Measurements from ENCODE around the gene HDAC4.

The HDAC4 gene

GRCh38 chr2:239160226-239161143 lies 240.3 kb downstream of the HDAC4 start:
- no peaks in the 10 kb centered on the region for H3K27me3 ChIP-seq (ENCODE audit: control insufficient read depth in 1 of 2, insufficient read depth in 2 of 2, low read length in 2 of 2)
- H3K4me3 ChIP-seq (ENCODE audit: low read depth in 1 of 2, low read length in 2 of 2) = no peak overlapping the region
- no peak overlapping the region for H3K27ac ChIP-seq (ENCODE audit: low read depth, low read length)
- no peaks in the 10 kb centered on the region for H3K4me1 ChIP-seq (ENCODE audit: control insufficient read depth in 1 of 2, insufficient read depth in 2 of 2, low read length in 2 of 2)
- no peaks in the 10 kb centered on the region for H3K9me3 ChIP-seq (ENCODE audit: control insufficient read depth in 1 of 2, low read length in 2 of 2)
- H3K9ac ChIP-seq (ENCODE audit: low read depth in 1 of 2, low read length in 2 of 2) = no peak overlapping the region
- peaks cover 18 to 34% of the 10 kb centered on the region in 2 donors for H3K36me3 ChIP-seq (ENCODE audit: control insufficient read depth in 1 of 2, insufficient read depth in 2 of 2, low read length in 2 of 2)

GRCh38 chr2:239159476-239159911 lies 241.3 kb downstream of the HDAC4 start:
- Histone ChIP-seq H3K27ac (ENCODE audit: low read depth, low read length) (no peak overlapping the region), H3K4me1 (ENCODE audit: control insufficient read depth in 1 of 2, insufficient read depth in 2 of 2, low read length in 2 of 2) (no peaks in the 10 kb centered on the region)

GRCh38 chr2:239158641-239159475 lies 242.0 kb downstream of the HDAC4 start:
- Histone ChIP-seq H3K27ac (ENCODE audit: low read depth, low read length) (no peak overlapping the region), H3K36me3 (ENCODE audit: control insufficient read depth in 1 of 2, insufficient read depth in 2 of 2, low read length in 2 of 2) (peaks cover 25 to 50% of the 10 kb centered on the region in 2 donors), H3K4me1 (ENCODE audit: control insufficient read depth in 1 of 2, insufficient read depth in 2 of 2, low read length in 2 of 2) (no peaks in the 10 kb centered on the region), H3K9ac (ENCODE audit: low read depth in 1 of 2, low read length in 2 of 2) (no peak overlapping the region), H3K9me3 (ENCODE audit: control insufficient read depth in 1 of 2, low read length in 2 of 2) (no peaks in the 10 kb centered on the region), H3K4me3 (ENCODE audit: low read depth in 1 of 2, low read length in 2 of 2) (no peak overlapping the region), H3K27me3 (ENCODE audit: control insufficient read depth in 1 of 2, insufficient read depth in 2 of 2, low read length in 2 of 2) (no peaks in the 10 kb centered on the region)

More at GRCh38 chr2:239159476-239159911, 241.3 kb downstream of the HDAC4 start:
- Histone ChIP-seq H3K4me3 (ENCODE audit: low read depth in 1 of 2, low read length in 2 of 2) (no peak overlapping the region), H3K27me3 (ENCODE audit: control insufficient read depth in 1 of 2, insufficient read depth in 2 of 2, low read length in 2 of 2) (no peaks in the 10 kb centered on the region), H3K9me3 (ENCODE audit: control insufficient read depth in 1 of 2, low read length in 2 of 2) (no peaks in the 10 kb centered on the region), H3K36me3 (ENCODE audit: control insufficient read depth in 1 of 2, insufficient read depth in 2 of 2, low read length in 2 of 2) (peaks cover 19 to 44% of the 10 kb centered on the region in 2 donors), H3K9ac (ENCODE audit: low read depth in 1 of 2, low read length in 2 of 2) (no peak overlapping the region)

DNA sequence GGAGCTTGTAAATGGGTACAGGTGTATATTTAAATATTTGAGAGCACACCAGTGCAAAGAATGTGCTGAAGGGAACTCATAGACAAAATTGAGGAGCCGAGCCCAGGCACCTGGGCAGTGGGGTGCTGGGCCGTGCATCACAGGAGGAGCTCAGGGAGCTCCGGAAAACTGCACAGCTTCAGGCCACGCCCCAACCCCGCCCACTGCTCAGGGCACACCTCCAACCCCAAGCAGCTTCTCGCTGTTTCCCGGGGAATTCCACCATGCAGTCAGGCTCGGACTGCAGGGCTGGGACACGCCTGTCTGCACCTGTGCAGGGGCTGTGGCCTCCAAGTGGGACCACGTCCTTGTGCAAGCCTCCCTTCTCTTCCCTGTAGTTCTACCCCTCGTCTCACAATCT lies 243.0 kb downstream of the HDAC4 start:
- H3K27ac ChIP-seq (ENCODE audit: low read depth, low read length) = no peak overlapping the region
- H3K27me3 ChIP-seq (ENCODE audit: control insufficient read depth in 1 of 2, insufficient read depth in 2 of 2, low read length in 2 of 2) = no peaks in the 10 kb centered on the region
- no peaks in the 10 kb centered on the region for H3K4me1 ChIP-seq (ENCODE audit: control insufficient read depth in 1 of 2, insufficient read depth in 2 of 2, low read length in 2 of 2)
- peaks cover 22 to 48% of the 10 kb centered on the region in 2 donors for H3K36me3 ChIP-seq (ENCODE audit: control insufficient read depth in 1 of 2, insufficient read depth in 2 of 2, low read length in 2 of 2)
- no peak overlapping the region for H3K9ac ChIP-seq (ENCODE audit: low read depth in 1 of 2, low read length in 2 of 2)
- no peak overlapping the region for H3K4me3 ChIP-seq (ENCODE audit: low read depth in 1 of 2, low read length in 2 of 2)
- H3K9me3 ChIP-seq (ENCODE audit: control insufficient read depth in 1 of 2, low read length in 2 of 2) = no peaks in the 10 kb centered on the region

DNA sequence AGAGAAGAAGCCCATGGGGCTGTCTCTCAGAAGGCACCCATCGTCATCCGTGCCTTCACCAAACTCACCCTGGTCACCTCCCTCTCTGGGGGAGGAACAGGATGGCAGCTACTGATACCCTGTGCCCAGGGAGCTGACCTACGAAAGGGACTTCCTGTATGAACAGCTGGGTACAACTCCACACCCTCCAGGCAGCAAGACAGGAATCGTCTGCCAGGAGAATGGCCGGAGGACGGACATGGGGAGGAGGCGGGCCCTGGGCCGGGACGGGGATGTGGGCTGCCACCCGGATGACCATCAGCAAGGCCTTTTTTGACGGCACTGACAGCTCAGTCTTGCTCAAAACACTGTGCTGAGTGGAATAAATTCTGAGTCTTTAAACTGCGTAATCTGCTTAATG lies 243.6 kb downstream of the HDAC4 start:
- no peaks in the 10 kb centered on the region for H3K4me1 ChIP-seq (ENCODE audit: control insufficient read depth in 1 of 2, insufficient read depth in 2 of 2, low read length in 2 of 2)
- no peaks in the 10 kb centered on the region for H3K27me3 ChIP-seq (ENCODE audit: control insufficient read depth in 1 of 2, insufficient read depth in 2 of 2, low read length in 2 of 2)
- no peaks in the 10 kb centered on the region for H3K9me3 ChIP-seq (ENCODE audit: control insufficient read depth in 1 of 2, low read length in 2 of 2)
- no peak overlapping the region for H3K9ac ChIP-seq (ENCODE audit: low read depth in 1 of 2, low read length in 2 of 2)
- no peak overlapping the region for H3K27ac ChIP-seq (ENCODE audit: low read depth, low read length)
- peaks cover 27 to 49% of the 10 kb centered on the region in 2 donors for H3K36me3 ChIP-seq (ENCODE audit: control insufficient read depth in 1 of 2, insufficient read depth in 2 of 2, low read length in 2 of 2)
- no peak overlapping the region for H3K4me3 ChIP-seq (ENCODE audit: low read depth in 1 of 2, low read length in 2 of 2)

- Histone ChIP-seq H3K4me3 (ENCODE audit: low read depth in 1 of 2, low read length in 2 of 2) (no peak overlapping the region), H3K9ac (ENCODE audit: low read depth in 1 of 2, low read length in 2 of 2) (no peak overlapping the region), H3K27me3 (ENCODE audit: control insufficient read depth in 1 of 2, insufficient read depth in 2 of 2, low read length in 2 of 2) (no peaks in the 10 kb centered on the region), H3K27ac (ENCODE audit: low read depth, low read length) (no peak overlapping the region), H3K36me3 (ENCODE audit: control insufficient read depth in 1 of 2, insufficient read depth in 2 of 2, low read length in 2 of 2) (peaks cover 31 to 51% of the 10 kb centered on the region in 2 donors), H3K9me3 (ENCODE audit: control insufficient read depth in 1 of 2, low read length in 2 of 2) (no peaks in the 10 kb centered on the region), H3K4me1 (ENCODE audit: control insufficient read depth in 1 of 2, insufficient read depth in 2 of 2, low read length in 2 of 2) (no peaks in the 10 kb centered on the region)
Observed at GRCh38 chr2:239156516-239157265, 244.1 kb downstream of the HDAC4 start.

GRCh38 chr2:239155806-239156480 lies 244.9 kb downstream of the HDAC4 start:
- Histone ChIP-seq H3K9me3 (ENCODE audit: control insufficient read depth in 1 of 2, low read length in 2 of 2) (no peaks in the 10 kb centered on the region), H3K27ac (ENCODE audit: low read depth, low read length) (no peak overlapping the region), H3K4me1 (ENCODE audit: control insufficient read depth in 1 of 2, insufficient read depth in 2 of 2, low read length in 2 of 2) (no peaks in the 10 kb centered on the region), H3K9ac (ENCODE audit: low read depth in 1 of 2, low read length in 2 of 2) (no peak overlapping the region), H3K36me3 (ENCODE audit: control insufficient read depth in 1 of 2, insufficient read depth in 2 of 2, low read length in 2 of 2) (peaks cover 28 to 59% of the 10 kb centered on the region in 2 donors), H3K4me3 (ENCODE audit: low read depth in 1 of 2, low read length in 2 of 2) (no peak overlapping the region), H3K27me3 (ENCODE audit: control insufficient read depth in 1 of 2, insufficient read depth in 2 of 2, low read length in 2 of 2) (no peaks in the 10 kb centered on the region)

DNA sequence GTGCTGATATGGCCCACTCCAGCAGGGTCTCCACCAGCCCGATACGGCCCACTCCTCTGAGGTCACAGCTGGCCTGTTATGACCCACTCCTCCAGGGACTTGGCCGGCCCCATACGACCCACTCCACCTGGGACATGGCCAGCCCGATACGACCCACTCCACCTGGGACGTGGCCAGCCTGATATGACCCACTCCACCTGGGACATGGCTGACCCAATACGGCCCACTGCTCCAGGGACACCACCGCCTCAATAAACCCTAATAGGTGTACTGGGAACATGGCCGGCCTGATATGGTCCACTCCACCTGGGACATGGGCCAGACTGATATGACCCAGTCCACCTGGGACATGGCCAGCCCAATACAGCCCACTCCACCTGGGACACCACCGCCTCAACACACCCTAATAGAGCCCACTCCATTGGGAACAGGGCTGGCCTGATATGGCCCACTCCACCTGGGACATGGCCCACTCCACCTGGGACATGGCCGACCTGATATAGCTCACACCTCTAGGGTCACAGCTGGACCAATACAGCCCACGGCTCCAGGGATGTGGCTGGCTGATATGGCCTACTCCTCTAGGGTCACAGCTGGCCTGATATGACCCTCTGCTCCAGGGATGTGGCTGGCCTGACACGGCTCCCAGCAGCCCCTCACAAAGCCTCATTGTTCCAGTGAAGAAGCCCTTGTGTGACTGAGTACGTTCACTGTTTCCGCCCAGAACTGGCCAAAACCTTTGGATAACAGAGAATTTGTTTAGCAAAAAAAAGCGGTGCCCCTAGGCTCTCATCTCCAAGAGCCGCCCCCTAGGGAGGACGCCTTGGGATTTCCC lies 245.6 kb downstream of the HDAC4 start:
- H3K27ac ChIP-seq (ENCODE audit: low read depth, low read length) = no peak overlapping the region
- H3K36me3 ChIP-seq (ENCODE audit: control insufficient read depth in 1 of 2, insufficient read depth in 2 of 2, low read length in 2 of 2) = peaks cover 28 to 58% of the 10 kb centered on the region in 2 donors
- H3K9me3 ChIP-seq (ENCODE audit: control insufficient read depth in 1 of 2, low read length in 2 of 2) = no peaks in the 10 kb centered on the region
- no peak overlapping the region for H3K4me3 ChIP-seq (ENCODE audit: low read depth in 1 of 2, low read length in 2 of 2)
- H3K27me3 ChIP-seq (ENCODE audit: control insufficient read depth in 1 of 2, insufficient read depth in 2 of 2, low read length in 2 of 2) = no peaks in the 10 kb centered on the region
- no peaks in the 10 kb centered on the region for H3K4me1 ChIP-seq (ENCODE audit: control insufficient read depth in 1 of 2, insufficient read depth in 2 of 2, low read length in 2 of 2)
- no peak overlapping the region for H3K9ac ChIP-seq (ENCODE audit: low read depth in 1 of 2, low read length in 2 of 2)
